ENCODE results near the gene EML4. TPM values are rescaled to one million over a fixed set of nuclear protein-coding genes. Genes with fewer than 3 reads are reported as not detected.

EML4 gene
- total RNA-seq, 1 donor from 2014 or later, result 109 TPM

DNA sequence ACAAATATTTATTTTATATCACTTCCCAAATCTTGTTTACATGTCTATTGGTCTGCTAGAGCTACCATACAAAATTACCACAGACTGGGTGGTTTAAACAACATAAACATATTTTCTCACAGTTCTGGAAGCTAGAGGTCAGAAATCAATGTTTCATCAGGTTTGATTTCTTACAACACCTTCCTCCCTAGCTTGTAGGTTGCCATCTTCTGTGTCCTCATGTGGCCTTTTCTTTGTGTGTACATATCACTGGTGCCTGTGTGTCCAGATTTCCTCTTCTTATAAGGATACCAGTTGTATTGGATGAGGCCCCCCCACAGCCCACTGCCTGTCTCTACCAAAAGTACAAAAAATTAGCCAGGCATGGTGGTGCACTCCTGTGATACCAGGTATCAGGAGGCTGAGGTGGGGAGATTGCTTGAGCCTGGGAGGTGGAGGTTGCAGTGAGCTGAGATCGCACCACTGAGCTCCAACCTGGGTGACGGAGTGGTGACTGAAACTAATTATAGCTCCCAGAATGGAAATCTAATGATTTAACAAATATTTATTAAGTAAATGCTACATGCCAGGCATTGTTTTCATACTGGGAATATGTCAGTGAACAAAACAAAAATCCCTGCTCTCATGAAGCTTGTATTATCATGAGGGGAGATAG, 13.6 kb downstream of the EML4 start:
- Histone ChIP-seq H3K9me3 (no peaks in the 10 kb centered on the region), H3K27me3 (ENCODE audit: low read depth) (no peaks in the 10 kb centered on the region), H3K4me1 (peaks cover 35% of the 10 kb centered on the region), H3K36me3 (no peaks in the 10 kb centered on the region), H3K27ac (no peak overlapping the region), H3K4me3 (no peak overlapping the region)
- TF ChIP-seq, protein P1, sequence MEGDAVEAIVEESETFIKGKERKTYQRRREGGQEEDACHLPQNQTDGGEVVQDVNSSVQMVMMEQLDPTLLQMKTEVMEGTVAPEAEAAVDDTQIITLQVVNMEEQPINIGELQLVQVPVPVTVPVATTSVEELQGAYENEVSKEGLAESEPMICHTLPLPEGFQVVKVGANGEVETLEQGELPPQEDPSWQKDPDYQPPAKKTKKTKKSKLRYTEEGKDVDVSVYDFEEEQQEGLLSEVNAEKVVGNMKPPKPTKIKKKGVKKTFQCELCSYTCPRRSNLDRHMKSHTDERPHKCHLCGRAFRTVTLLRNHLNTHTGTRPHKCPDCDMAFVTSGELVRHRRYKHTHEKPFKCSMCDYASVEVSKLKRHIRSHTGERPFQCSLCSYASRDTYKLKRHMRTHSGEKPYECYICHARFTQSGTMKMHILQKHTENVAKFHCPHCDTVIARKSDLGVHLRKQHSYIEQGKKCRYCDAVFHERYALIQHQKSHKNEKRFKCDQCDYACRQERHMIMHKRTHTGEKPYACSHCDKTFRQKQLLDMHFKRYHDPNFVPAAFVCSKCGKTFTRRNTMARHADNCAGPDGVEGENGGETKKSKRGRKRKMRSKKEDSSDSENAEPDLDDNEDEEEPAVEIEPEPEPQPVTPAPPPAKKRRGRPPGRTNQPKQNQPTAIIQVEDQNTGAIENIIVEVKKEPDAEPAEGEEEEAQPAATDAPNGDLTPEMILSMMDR (IDR thresholded peaks at IDR 0.05), result no peak
- ATAC-seq (no peak), DNase-seq (no peak)
- intact Hi-C loops (cut with DNase I), result no loop called here

DNA sequence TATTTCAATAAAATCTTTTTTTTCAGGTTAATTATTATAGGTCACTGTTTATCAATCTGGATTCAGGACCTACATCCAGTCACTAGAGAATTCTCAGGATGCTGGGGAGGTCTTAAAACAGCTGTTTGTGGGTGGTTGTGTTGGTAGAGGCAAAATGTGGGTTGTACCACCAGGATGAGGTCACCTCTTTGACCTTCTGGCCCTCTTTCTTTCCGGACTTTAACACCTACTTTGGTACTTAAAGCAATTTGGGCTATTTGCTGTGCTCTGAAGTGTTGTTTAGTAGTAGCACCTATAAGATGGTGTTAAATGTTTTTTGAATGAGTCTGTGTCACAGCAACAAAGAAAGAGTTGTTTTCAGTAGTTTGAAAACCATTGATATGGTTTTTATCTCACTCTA, 14.6 kb downstream of the EML4 start:
- Histone ChIP-seq H3K4me1 (peaks cover 35% of the 10 kb centered on the region), H3K27me3 (ENCODE audit: low read depth) (no peaks in the 10 kb centered on the region), H3K9me3 (no peaks in the 10 kb centered on the region), H3K4me3 (no peak overlapping the region), H3K36me3 (no peaks in the 10 kb centered on the region), H3K27ac (no peak overlapping the region)
- ATAC-seq (peak in 1 of 2 donors; percentile 64), DNase-seq (no peak)
- TF ChIP-seq, protein P1 (IDR thresholded peaks at IDR 0.05), result no peak
- intact Hi-C loops (cut with DNase I), result no loop called here

DNA sequence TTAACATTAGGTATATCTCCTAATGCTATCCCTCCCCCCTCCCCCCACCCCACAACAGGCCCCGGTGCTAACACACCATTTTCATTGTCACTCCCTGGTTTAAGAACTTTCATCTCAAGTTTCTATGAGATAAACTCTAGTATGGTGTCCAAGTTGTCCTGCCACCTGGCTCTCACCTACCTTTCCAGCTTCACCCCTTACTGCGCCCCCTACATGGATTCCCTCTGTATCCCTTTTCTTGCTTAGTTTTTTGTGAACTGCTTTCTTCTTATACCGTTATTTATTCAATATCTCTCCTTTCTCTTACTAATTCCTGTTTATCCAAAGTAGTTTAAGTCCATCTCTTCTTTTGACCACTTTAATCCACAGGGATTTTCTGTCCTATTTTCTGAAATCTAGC, 15.2 kb downstream of the EML4 start:
- Histone ChIP-seq H3K4me1 (peaks cover 35% of the 10 kb centered on the region), H3K9me3 (no peaks in the 10 kb centered on the region), H3K27ac (no peak overlapping the region), H3K4me3 (no peak overlapping the region), H3K27me3 (ENCODE audit: low read depth) (no peaks in the 10 kb centered on the region), H3K36me3 (no peaks in the 10 kb centered on the region)
- intact Hi-C loops (cut with DNase I), result no loop called here
- TF ChIP-seq, protein P1 (IDR thresholded peaks at IDR 0.05), result no peak
- ATAC-seq (no peak), DNase-seq (no peak)

DNA sequence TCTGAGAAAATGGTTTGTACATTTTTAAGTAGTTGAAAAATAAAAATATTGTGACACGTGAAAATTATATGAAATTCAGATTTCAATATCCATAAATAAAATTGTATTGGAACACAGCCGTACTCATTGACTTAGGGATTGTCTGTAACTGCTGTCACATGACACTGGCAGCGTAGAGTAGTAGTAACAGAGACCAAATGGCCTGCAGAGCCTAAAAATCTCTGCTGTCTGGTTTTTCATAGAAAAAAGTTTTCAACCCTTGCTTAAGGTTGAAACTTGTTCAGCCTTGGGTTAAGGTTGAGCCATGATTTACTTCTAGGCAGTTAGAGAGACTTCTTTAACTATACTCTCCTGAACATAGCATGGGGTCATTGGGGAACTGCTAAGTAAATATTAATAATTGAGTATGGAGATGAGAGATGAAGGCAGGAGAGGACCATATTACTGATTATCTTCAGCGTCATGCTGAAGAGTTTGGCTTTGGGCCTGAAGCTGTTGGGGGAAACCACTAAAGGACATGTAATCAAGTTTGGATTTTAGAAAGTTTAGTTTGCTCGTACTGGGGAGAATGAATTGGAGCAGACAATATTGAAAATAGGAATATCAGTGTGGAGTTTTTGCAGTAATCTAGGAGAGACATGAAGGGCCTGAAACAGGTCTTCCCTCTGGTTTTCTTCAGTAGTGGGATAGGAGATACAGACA, 16.2 kb downstream of the EML4 start:
- Histone ChIP-seq H3K27ac (no peak overlapping the region), H3K4me1 (peaks cover 33% of the 10 kb centered on the region), H3K4me3 (no peak overlapping the region), H3K36me3 (no peaks in the 10 kb centered on the region), H3K27me3 (ENCODE audit: low read depth) (no peaks in the 10 kb centered on the region), H3K9me3 (no peaks in the 10 kb centered on the region)
- no peak for ATAC-seq
- intact Hi-C loops (cut with DNase I), result no loop called here
- TF ChIP-seq, protein P1 (IDR thresholded peaks at IDR 0.05), result no peak
- DNase-seq, result no peak

DNA sequence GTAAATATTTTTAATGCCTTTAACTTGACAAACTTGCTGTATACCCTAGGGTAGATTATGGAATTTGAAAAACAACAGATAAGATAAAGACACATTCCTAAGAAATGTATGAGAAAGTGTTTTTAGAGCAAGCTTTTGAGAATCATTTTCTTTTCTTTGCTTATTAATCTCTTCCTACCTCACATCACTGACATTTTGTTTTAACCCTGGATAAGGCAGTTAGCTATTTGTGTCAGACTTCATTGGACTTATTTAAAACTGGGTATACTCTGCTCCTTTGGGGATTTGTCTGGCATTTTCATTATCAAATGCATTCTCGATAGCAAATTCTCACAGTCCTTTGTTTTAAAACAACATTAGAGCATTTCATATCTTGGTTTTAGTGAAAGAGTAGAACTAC, 17.2 kb downstream of the EML4 start:
- ATAC-seq (no peak), DNase-seq (no peak)
- TF ChIP-seq, protein P1 (IDR thresholded peaks at IDR 0.05), result no peak
- Histone ChIP-seq H3K9me3 (no peaks in the 10 kb centered on the region), H3K4me1 (peaks cover 30% of the 10 kb centered on the region), H3K27ac (no peak overlapping the region), H3K4me3 (no peak overlapping the region), H3K27me3 (ENCODE audit: low read depth) (no peaks in the 10 kb centered on the region), H3K36me3 (no peaks in the 10 kb centered on the region)
- intact Hi-C loops (cut with DNase I), result no loop called here
